Measurements from ENCODE around the gene FMNL2. TPM values are rescaled to one million over a fixed set of nuclear protein-coding genes. Genes with fewer than 3 reads are reported as not detected.

Gene FMNL2
- total RNA-seq, 2 donors from 2014 or later, result 35.5 to 45.0 TPM

GRCh38 chr2:152411154-152411553 is 76.2 kb downstream of the FMNL2 start:
- intact Hi-C loops (cut with DNase I), result no loop called here

GRCh38 chr2:152413228-152414030 is 78.5 kb downstream of the FMNL2 start:
- intact Hi-C loops (cut with DNase I), result loop anchor here in 1 of 2 donors (2.0 kb wide), 1 partner anchor 31 kb away; no protein-coding TSS in a partner anchor
- no peak for DNase-seq (ENCODE audit: low spot score)

More at GRCh38 chr2:152411154-152411553, 76.2 kb downstream of the FMNL2 start:
- no peak for DNase-seq (ENCODE audit: low spot score)

- no peak for DNase-seq (ENCODE audit: low spot score)
- intact Hi-C loops (cut with DNase I), result loop anchor here in 1 of 2 donors (2.0 kb wide), 1 partner anchor 32 kb away; no protein-coding TSS in a partner anchor
These were observed 80.3 kb downstream of the FMNL2 start for GRCh38 chr2:152415231-152415642.

- no peak for DNase-seq (ENCODE audit: low spot score)
- intact Hi-C loops (cut with DNase I), result loop anchor here in 1 of 2 donors (2.0 kb wide), 1 partner anchor 33 kb away; no protein-coding TSS in a partner anchor
These were observed 80.8 kb downstream of the FMNL2 start for GRCh38 chr2:152415796-152416195.

- intact Hi-C loops (cut with DNase I), result no loop called here
- no peak for DNase-seq (ENCODE audit: low spot score)
These were observed 83.7 kb downstream of the FMNL2 start for GRCh38 chr2:152418688-152419087.

GRCh38 chr2:152419944-152420343 is 85.0 kb downstream of the FMNL2 start:
- intact Hi-C loops (cut with DNase I), result no loop called here
- no peak for DNase-seq (ENCODE audit: low spot score)

GRCh38 chr2:152420363-152420762 is 85.4 kb downstream of the FMNL2 start:
- DNase-seq (ENCODE audit: low spot score), result no peak
- intact Hi-C loops (cut with DNase I), result no loop called here

GRCh38 chr2:152420936-152421335 is 86.0 kb downstream of the FMNL2 start:
- intact Hi-C loops (cut with DNase I), result no loop called here
- DNase-seq (ENCODE audit: low spot score), result no peak

GRCh38 chr2:152421521-152422370 is 86.8 kb downstream of the FMNL2 start:
- DNase-seq (ENCODE audit: low spot score), result no peak
- intact Hi-C loops (cut with DNase I), result no loop called here

GRCh38 chr2:152423684-152424083 is 88.7 kb downstream of the FMNL2 start:
- DNase-seq (ENCODE audit: low spot score), result no peak
- intact Hi-C loops (cut with DNase I), result no loop called here

- DNase-seq (ENCODE audit: low spot score), result no peak
- intact Hi-C loops (cut with DNase I), result no loop called here
These were observed 91.1 kb downstream of the FMNL2 start for GRCh38 chr2:152425765-152426727.

- intact Hi-C loops (cut with DNase I), result no loop called here
- DNase-seq (ENCODE audit: low spot score), result no peak
These were observed 91.8 kb downstream of the FMNL2 start for GRCh38 chr2:152426801-152427200.

- DNase-seq (ENCODE audit: low spot score), result no peak
- intact Hi-C loops (cut with DNase I), result no loop called here
These were observed 92.9 kb downstream of the FMNL2 start for GRCh38 chr2:152427902-152428301.

GRCh38 chr2:152428800-152429582 is 94.0 kb downstream of the FMNL2 start:
- intact Hi-C loops (cut with DNase I), result no loop called here
- no peak for DNase-seq (ENCODE audit: low spot score)

GRCh38 chr2:152430876-152431275 is 95.9 kb downstream of the FMNL2 start:
- intact Hi-C loops (cut with DNase I), result no loop called here

GRCh38 chr2:152431370-152432098 is 96.6 kb downstream of the FMNL2 start:
- no peak for DNase-seq (ENCODE audit: low spot score)
- intact Hi-C loops (cut with DNase I), result no loop called here

More at GRCh38 chr2:152430876-152431275, 95.9 kb downstream of the FMNL2 start:
- no peak for DNase-seq (ENCODE audit: low spot score)

GRCh38 chr2:152432206-152432653 is 97.3 kb downstream of the FMNL2 start:
- DNase-seq (ENCODE audit: low spot score), result no peak
- intact Hi-C loops (cut with DNase I), result no loop called here

Data from posterior vena cava (tissue), 2 donors.